A673 (cell line): ENCODE data around the gene RPH3AL.

Experiments
- EZH2 ChIP-seq: fragments of 200-600 bp; sonication (generic); IDR thresholded peaks from 2 replicates; pipeline ENCODE4 v1.6.1; 2017; ENCODE audit warnings: borderline replicate concordance, low read depth, mild to moderate bottlenecking, mixed read lengths, antibody characterized with exemption, low read length; ENCODE audit not compliant: poor library complexity, severe bottlenecking
- TF ChIP-seq, protein P1 (sequence below): fragments of 300-800, 200-600 bp; sonication (generic); conservative IDR thresholded peaks from 2 replicates; pipeline ENCODE4 v1.5.1; 2017; ENCODE audit warnings: low read depth, mild to moderate bottlenecking, antibody characterized with exemption, low read length, moderate library complexity, mixed read lengths

DNA sequence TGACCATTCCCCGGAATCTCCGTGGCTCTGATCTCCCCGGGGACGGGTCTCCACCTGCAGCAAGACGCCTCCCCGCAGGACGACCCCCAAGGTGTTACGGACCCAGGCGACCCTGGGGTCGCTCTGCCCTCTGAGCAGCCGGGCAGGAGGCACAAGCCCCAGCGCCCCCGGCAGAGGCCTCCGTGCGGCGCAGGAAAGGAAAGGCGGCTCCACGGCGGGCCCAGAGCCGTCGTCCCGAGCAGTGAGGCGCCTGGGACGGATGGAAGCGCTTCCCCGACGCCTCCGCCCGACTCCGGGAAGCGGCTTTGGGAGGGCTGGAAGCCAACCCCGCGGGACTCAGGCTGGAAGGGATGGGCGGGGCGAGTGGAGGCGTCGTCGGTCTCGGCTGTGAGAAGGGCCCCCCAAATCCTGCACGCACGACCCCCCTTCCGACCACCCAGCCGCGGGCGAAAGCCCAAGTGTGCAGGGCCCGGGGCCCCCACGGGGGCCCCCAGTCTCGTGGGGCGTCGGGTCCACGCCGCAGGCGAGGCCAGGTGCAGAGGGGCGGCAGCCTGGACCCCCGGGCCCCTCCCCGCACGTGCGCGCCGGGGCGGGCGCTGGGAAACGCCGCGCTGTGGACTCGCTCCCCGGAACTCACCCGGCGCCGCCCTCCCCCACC, 32.7 kb upstream of the RPH3AL start:
- TF ChIP-seq, protein P1, sequence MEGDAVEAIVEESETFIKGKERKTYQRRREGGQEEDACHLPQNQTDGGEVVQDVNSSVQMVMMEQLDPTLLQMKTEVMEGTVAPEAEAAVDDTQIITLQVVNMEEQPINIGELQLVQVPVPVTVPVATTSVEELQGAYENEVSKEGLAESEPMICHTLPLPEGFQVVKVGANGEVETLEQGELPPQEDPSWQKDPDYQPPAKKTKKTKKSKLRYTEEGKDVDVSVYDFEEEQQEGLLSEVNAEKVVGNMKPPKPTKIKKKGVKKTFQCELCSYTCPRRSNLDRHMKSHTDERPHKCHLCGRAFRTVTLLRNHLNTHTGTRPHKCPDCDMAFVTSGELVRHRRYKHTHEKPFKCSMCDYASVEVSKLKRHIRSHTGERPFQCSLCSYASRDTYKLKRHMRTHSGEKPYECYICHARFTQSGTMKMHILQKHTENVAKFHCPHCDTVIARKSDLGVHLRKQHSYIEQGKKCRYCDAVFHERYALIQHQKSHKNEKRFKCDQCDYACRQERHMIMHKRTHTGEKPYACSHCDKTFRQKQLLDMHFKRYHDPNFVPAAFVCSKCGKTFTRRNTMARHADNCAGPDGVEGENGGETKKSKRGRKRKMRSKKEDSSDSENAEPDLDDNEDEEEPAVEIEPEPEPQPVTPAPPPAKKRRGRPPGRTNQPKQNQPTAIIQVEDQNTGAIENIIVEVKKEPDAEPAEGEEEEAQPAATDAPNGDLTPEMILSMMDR = no peak
- TF ChIP-seq EZH2 = no peak
